ENCODE results near the gene SIRT7. TPM values are rescaled to one million over a fixed set of nuclear protein-coding genes. Genes with fewer than 3 reads are reported as not detected.

The SIRT7 gene
- polyA plus RNA-seq, 1 donor from 2014 or later: 44.5 TPM

GRCh38 chr17:81890447-81891302 lies 27.3 kb downstream of the SIRT7 start:
- peak overlapping the region; percentile 59 for H3K4me2 ChIP-seq (ENCODE audit: low read length)
- peak overlapping the region; percentile 74 for H3K9ac ChIP-seq (ENCODE audit: low read length)
- peak overlapping the region; percentile 88 for H3K4me3 ChIP-seq (ENCODE audit: low read length)
- no peak overlapping the region for H2AFZ ChIP-seq (ENCODE audit: low read depth, low read length)
- no peaks in the 10 kb centered on the region for H3K36me3 ChIP-seq (ENCODE audit: insufficient read depth, low read length)
- H3K9me3 ChIP-seq (ENCODE audit: low read length): no peaks in the 10 kb centered on the region
- TF ChIP-seq EP300 (conservative IDR thresholded peaks at IDR 0.05; ENCODE audit: poor library complexity, severe bottlenecking) (no peak), SMC3 (conservative IDR thresholded peaks at IDR 0.05; ENCODE audit: poor library complexity) (no peak), TAF1 (IDR thresholded peaks at IDR 0.05; ENCODE audit: low read depth) (no peak), POLR2AphosphoS5 (IDR thresholded peaks at IDR 0.05) (no peak), MXI1 (conservative IDR thresholded peaks at IDR 0.05; ENCODE audit: poor library complexity, severe bottlenecking) (no peak), REST (IDR thresholded peaks at IDR 0.05; ENCODE audit: borderline replicate concordance) (no peak), EZH2 (IDR thresholded peaks at IDR 0.05; ENCODE audit: borderline replicate concordance, insufficient read depth, low read length, poor library complexity, severe bottlenecking) (no peak)
- TF ChIP-seq, protein P1, sequence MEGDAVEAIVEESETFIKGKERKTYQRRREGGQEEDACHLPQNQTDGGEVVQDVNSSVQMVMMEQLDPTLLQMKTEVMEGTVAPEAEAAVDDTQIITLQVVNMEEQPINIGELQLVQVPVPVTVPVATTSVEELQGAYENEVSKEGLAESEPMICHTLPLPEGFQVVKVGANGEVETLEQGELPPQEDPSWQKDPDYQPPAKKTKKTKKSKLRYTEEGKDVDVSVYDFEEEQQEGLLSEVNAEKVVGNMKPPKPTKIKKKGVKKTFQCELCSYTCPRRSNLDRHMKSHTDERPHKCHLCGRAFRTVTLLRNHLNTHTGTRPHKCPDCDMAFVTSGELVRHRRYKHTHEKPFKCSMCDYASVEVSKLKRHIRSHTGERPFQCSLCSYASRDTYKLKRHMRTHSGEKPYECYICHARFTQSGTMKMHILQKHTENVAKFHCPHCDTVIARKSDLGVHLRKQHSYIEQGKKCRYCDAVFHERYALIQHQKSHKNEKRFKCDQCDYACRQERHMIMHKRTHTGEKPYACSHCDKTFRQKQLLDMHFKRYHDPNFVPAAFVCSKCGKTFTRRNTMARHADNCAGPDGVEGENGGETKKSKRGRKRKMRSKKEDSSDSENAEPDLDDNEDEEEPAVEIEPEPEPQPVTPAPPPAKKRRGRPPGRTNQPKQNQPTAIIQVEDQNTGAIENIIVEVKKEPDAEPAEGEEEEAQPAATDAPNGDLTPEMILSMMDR (IDR thresholded peaks at IDR 0.05; ENCODE audit: poor library complexity, severe bottlenecking): no peak
- no peaks in the 10 kb centered on the region for H3K27me3 ChIP-seq (ENCODE audit: insufficient read depth, low read depth, low read length)
- H3K27ac ChIP-seq (ENCODE audit: low read length): peak overlapping the region; percentile 16
- peaks cover 13% of the 10 kb centered on the region for H3K79me2 ChIP-seq (replicated peaks; ENCODE audit: insufficient read depth, low read length)
- no peaks in the 10 kb centered on the region for H3K9me2 ChIP-seq (ENCODE audit: insufficient read depth, low read length)
- H3F3A ChIP-seq (ENCODE audit: insufficient read depth, low read length, poor library complexity, severe bottlenecking): no peaks in the 10 kb centered on the region
- H4K20me1 ChIP-seq (ENCODE audit: insufficient read depth): no peaks in the 10 kb centered on the region

GRCh38 chr17:81889602-81890001 lies 28.4 kb downstream of the SIRT7 start:
- H3K27ac ChIP-seq (ENCODE audit: low read length): no peak overlapping the region
- H3K27me3 ChIP-seq (ENCODE audit: insufficient read depth, low read depth, low read length): no peaks in the 10 kb centered on the region
- TF ChIP-seq MXI1 (conservative IDR thresholded peaks at IDR 0.05; ENCODE audit: poor library complexity, severe bottlenecking): no peak
- no peak for TF ChIP-seq POLR2AphosphoS5 (IDR thresholded peaks at IDR 0.05)
- TF ChIP-seq EP300 (conservative IDR thresholded peaks at IDR 0.05; ENCODE audit: poor library complexity, severe bottlenecking): no peak
- TF ChIP-seq, protein P1 (IDR thresholded peaks at IDR 0.05; ENCODE audit: poor library complexity, severe bottlenecking): no peak
- TF ChIP-seq TAF1 (IDR thresholded peaks at IDR 0.05; ENCODE audit: low read depth): no peak
- TF ChIP-seq SMC3 (conservative IDR thresholded peaks at IDR 0.05; ENCODE audit: poor library complexity): no peak
- no peaks in the 10 kb centered on the region for H3K36me3 ChIP-seq (ENCODE audit: insufficient read depth, low read length)
- no peaks in the 10 kb centered on the region for H4K20me1 ChIP-seq (ENCODE audit: insufficient read depth)
- peaks cover 13% of the 10 kb centered on the region for H3K79me2 ChIP-seq (replicated peaks; ENCODE audit: insufficient read depth, low read length)
- H3K9me3 ChIP-seq (ENCODE audit: low read length): no peaks in the 10 kb centered on the region
- no peaks in the 10 kb centered on the region for H3K9me2 ChIP-seq (ENCODE audit: insufficient read depth, low read length)
- H3K4me3 ChIP-seq (ENCODE audit: low read length): peak overlapping the region; percentile 88
- no peak overlapping the region for H3K9ac ChIP-seq (ENCODE audit: low read length)
- no peaks in the 10 kb centered on the region for H3F3A ChIP-seq (ENCODE audit: insufficient read depth, low read length, poor library complexity, severe bottlenecking)
- H2AFZ ChIP-seq (ENCODE audit: low read depth, low read length): no peak overlapping the region
- H3K4me2 ChIP-seq (ENCODE audit: low read length): no peak overlapping the region
